Urinary bladder (tissue), 4 donors: ENCODE data around the gene LACRT. TPM values are rescaled to one million over a fixed set of nuclear protein-coding genes. Genes with fewer than 3 reads are reported as not detected.

Experiments
- DNase-seq: peaks from one replicate; pipeline ENCODE4 v3.0.0-alpha.2; 2015; ENCODE audit errors: extremely low spot score
- H3K27ac ChIP-seq: one replicate; pipeline ENCODE4 v1.5.1; 2013; ENCODE audit warnings: low read depth, mild to moderate bottlenecking, moderate library complexity
- H3K36me3 ChIP-seq: one replicate; pipeline ENCODE4 v1.6.1; 2013; ENCODE audit warnings: mild to moderate bottlenecking, moderate library complexity; ENCODE audit not compliant: insufficient read depth
- H3K4me1 ChIP-seq: one replicate; pipeline ENCODE4 v1.6.1; 2013; ENCODE audit warnings: mild to moderate bottlenecking, moderate library complexity; ENCODE audit not compliant: insufficient read depth
- H3K4me3 ChIP-seq: one replicate; pipeline ENCODE4 v1.5.1; 2013; ENCODE audit warnings: low read depth, low read length
- whole genome bisulfite sequencing: extraction: QIAGEN DNeasy Blood & Tissue Kit; methylation state at CpG from one replicate; pipeline ENCODE4 v1.1.7; 2013; 5-methylcytosine and 5-hydroxymethylcytosine counted together
- polyA plus RNA-seq: library from polyadenylated mRNA; stranded (reverse); fragments of 200-250 nt; gene quantifications from one replicate; pipeline ENCODE4 v1.2.3, GENCODE V29; 2013
- total RNA-seq: library from RNA; depleted of rRNA; stranded (reverse); fragments of >200 nt; gene quantifications from one replicate; pipeline ENCODE4 v1.2.3, GENCODE V29; 2014
- donor health status: healthy with polysubstance abuse.
- donor health status: healthy.

Gene LACRT
- total and polyA plus RNA-seq, 2 donors: not detected

DNA sequence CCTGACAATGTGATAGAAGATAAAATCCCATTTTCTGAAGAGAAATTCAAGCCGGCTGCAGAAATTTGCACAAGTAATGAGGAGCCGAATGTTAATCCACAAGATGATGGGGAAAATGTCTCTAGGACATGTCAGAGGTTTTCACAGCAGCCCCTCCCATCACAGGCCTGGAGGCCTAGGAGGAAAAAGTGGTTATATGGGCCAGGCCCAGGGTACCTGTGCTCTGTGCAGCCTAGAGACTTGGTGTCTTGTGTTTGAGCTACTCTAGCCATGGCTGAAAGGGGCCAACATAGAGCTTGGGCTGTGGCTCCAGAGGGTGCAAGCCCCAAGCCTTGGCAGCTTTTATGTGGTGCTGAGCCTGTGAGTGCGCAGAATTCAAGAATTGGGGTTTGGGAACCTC lies 7.4 kb downstream of the LACRT start:
- no peaks in the 10 kb centered on the region for H3K4me1 ChIP-seq
- no peak overlapping the region for H3K27ac ChIP-seq
- WGBS: 93% methylated on average over 3 of the region's 3 CpGs
- no peaks in the 10 kb centered on the region for H3K36me3 ChIP-seq
- no peak for DNase-seq
- no peak overlapping the region for H3K4me3 ChIP-seq

DNA sequence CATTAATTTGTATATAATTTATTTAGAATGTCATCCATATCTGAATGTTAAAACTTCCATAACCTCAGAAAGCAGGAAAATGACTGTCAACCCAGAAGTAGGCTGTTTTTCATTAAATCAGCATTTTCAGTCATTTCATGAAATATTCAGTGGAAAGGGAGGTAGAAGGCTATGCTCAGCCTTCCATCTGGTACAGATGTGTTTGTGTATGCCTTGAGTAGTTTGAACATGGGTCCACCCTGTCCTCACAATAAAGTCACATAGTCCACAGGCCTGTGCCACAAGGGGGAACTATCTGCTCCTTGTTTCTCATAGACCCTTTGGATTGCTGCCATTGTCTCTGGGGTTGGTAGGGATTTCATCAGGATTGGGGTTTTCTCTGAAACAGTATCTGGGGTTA lies 9.1 kb downstream of the LACRT start:
- H3K27ac ChIP-seq: no peak overlapping the region
- no peaks in the 10 kb centered on the region for H3K36me3 ChIP-seq
- DNase-seq: no peak
- no peak overlapping the region for H3K4me3 ChIP-seq
- no peaks in the 10 kb centered on the region for H3K4me1 ChIP-seq

DNA sequence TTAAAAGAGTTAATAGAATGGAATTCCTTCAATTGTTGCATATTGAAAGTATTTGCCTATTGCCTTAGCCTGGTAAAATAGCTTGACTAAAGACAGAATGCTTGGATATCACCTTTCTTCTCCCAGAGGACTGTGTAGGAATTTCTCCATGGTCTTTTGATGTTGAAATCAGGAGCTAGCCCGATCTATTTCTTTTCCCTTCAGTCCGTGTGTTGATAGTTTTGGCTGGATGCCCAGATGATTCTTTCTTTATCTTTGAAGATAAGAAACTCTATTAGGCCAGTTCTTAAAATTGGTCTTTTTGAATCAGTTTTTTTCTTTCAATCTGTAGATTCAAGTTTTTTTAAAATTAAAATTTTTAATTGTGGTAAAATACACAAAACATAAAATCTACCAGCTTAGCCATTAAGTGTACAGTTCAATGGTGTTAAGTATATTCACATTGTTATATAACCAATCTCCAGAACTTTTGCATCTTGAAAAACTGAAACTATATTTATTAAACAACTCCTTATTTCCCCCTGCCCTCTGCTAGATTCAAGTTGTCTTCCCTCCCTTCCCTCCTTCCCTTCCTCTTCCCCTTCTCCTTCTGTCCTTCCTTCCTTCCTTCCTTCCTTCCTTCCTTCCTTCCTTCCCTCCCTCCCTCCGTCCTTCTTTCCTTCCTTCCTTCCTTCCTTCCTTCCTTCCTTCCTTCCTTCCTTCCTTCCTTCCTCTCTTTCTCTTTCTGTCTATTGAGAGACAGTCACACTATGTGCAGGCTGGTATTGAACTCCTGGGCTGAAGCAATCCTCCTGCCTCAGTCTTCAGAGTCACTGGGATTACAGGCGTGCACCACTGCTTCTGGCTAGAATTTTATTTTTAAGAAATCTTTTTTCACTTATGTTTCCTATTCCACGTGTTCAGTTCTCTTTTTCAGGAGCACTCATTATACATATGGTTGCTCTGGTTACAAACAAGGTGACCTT lies 10.1 kb downstream of the LACRT start:
- H3K27ac ChIP-seq: no peak overlapping the region
- H3K36me3 ChIP-seq: no peaks in the 10 kb centered on the region
- H3K4me1 ChIP-seq: no peaks in the 10 kb centered on the region
- WGBS: 46% methylated on average over 5 of the region's 5 CpGs
- no peak for DNase-seq
- H3K4me3 ChIP-seq: no peak overlapping the region

DNA sequence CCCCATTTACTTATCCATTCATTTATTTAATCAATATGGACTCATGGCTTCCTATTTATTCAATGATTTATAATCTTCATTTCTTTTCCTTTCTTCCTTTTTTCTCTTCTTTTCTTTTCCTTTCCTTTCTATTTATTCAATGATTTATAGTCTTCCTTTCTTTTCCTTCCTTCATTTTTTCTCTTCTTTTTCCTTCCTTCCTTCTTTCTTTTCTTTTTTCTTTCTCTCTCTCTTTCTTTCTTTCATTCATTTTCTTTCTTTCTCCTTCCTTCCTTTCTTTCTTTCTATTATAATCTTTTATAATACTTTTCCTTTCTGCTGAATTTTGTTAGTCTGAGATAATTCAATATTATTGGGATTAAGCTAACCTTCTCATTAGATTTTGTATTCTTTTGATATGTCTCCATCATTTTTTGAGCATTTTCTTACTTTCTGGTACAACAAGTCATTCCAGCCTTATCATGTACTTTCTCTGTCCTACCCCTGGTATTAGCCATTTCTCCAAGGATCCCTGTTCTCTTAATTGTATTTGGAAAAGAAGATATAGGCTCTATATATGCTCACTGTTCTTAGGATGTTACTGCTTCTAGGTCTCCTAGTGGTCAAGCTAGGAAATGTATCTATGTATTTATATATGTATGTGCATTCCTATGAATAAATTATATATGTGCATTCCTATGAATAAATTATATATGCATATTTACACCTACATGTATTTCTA lies 12.1 kb downstream of the LACRT start:
- Histone ChIP-seq H3K27ac (no peak overlapping the region), H3K4me1 (no peaks in the 10 kb centered on the region), H3K36me3 (no peaks in the 10 kb centered on the region), H3K4me3 (no peak overlapping the region)
- no peak for DNase-seq

DNA sequence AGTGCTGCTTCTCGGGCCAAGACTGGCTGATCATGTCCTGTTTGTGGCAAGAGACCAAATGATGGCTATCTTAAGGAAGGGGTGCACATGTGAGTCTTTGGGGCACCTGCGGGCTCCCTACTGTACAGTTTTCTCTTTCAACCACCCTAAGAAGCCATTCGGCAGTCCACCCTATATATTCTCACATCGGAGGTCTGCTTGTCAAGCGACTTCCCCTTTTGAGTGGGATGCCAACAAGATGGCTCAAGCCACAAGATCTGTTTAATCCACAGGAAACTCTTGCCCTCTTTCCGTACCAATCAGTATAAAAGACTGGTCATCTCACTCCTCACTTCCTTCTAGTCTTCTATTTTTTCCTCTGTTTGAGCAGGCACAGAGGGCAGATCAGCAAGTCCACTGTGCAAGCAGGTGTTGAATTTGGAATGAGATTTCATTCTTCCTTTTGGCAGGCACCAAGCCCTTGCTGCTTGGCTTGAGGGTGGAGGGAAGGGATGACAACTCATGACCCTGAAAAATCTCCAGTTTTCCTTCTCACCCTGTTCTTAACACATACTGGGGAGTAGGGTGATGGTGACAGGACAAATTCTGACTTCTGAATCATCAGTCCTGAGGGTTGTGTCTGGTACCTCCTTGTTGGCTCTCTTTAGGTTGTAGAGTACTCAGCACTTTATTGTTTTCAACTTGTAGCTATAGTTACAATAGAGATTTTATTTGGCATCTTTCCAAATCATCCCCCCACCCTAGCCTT lies 17.6 kb downstream of the LACRT start:
- WGBS: 67% methylated on average over 6 of the region's 6 CpGs
- no peaks in the 10 kb centered on the region for H3K36me3 ChIP-seq
- no peak for DNase-seq
- H3K4me1 ChIP-seq: no peaks in the 10 kb centered on the region
- no peak overlapping the region for H3K4me3 ChIP-seq
- H3K27ac ChIP-seq: no peak overlapping the region

DNA sequence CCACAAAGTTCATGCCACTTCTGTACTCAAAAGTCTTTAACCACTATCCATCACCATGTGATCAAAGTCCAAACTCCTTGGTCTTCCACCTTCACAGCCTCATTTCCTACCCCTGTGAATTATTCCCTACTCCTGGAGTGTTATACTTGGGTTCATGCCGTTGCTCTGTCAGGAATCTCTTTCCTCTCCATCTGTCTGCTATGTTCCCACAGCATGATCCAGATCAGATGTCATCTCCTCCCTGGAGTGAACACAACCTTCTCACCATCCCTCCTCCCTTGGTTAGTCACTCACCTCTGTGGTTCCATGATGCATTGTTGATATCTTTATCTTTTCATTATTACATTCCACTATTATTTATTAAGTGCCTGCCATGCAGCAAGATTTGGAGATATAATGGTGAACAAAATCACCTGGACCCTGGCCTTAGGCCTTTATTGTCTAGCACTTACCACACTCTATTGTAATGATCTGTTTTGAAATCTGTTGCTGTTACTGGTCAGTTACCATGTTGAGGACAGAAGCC lies 22.4 kb downstream of the LACRT start:
- DNase-seq: no peak
- WGBS: 77% methylated on average over 1 of the region's 1 CpG
- H3K4me1 ChIP-seq: no peaks in the 10 kb centered on the region
- H3K4me3 ChIP-seq: no peak overlapping the region
- no peaks in the 10 kb centered on the region for H3K36me3 ChIP-seq
- H3K27ac ChIP-seq: no peak overlapping the region

DNA sequence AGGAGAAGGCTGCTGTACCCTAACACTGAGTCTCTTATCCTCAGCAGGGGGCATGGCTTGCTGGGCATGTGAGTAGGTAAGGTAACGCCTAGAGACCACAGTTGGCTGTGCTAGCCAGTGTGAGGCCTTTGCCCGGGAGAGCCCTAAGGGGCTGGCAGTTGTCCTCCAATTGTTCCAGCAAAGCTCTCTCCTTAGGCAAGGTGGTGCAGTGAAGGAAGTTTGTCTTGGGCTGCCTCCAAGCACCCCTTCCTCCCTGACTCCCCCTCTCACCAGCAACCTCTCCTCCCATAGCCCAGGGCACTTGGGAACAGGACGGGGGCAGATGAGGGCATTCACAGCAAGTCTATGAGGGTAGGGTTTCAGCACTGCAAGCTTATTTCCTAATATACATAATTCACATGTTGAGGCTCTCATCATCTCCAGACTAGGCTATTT lies 23.0 kb downstream of the LACRT start:
- H3K4me1 ChIP-seq: no peaks in the 10 kb centered on the region
- no peak for DNase-seq
- no peak overlapping the region for H3K4me3 ChIP-seq
- WGBS: 78% methylated on average over 3 of the region's 3 CpGs
- H3K27ac ChIP-seq: no peak overlapping the region
- H3K36me3 ChIP-seq: no peaks in the 10 kb centered on the region

DNA sequence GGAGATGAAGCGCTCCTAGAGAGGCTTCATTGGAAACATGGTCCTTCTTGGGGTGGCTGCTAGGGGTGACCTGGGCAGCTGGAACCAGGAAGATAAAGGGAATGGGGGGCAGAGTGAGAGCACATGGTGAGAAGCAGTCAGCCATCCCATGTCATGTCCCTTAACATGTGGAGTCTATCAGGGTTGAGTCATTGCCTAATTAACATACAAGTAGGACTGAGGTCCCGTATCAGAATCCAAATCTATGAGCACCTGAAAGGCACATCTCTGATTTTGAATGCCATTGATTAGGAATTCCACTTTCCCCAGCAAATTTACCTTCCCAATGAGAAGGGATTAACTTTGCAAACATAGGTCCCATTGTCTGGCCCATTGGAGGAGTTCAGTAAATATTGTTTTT lies 25.9 kb downstream of the LACRT start:
- H3K4me1 ChIP-seq: no peaks in the 10 kb centered on the region
- no peak overlapping the region for H3K27ac ChIP-seq
- no peaks in the 10 kb centered on the region for H3K36me3 ChIP-seq
- no peak overlapping the region for H3K4me3 ChIP-seq
- 86% methylated on average over 2 of the region's 2 CpGs for WGBS
- no peak for DNase-seq

DNA sequence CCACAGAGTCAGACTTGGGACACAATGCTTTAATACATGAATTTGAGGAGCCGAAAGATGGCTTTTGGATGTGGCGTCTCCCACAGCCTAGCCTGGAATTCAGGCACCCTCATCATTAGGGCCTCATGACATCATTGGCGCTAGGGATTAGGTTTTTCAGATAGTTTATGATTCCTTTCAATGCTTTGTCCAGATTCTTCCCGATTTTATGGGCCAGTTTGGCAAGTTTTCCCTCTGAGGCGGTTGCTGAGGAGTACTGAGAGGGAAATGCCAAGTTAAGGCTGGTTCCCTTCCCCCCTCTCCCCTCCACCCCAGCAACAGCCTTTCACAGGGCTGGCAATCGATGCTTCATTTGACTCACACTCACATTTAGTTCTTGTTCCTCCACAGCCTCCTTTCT lies 26.5 kb downstream of the LACRT start:
- Histone ChIP-seq H3K4me3 (no peak overlapping the region), H3K36me3 (no peaks in the 10 kb centered on the region), H3K27ac (no peak overlapping the region), H3K4me1 (no peaks in the 10 kb centered on the region)
- no peak for DNase-seq
- 56% methylated on average over 6 of the region's 6 CpGs for WGBS

DNA sequence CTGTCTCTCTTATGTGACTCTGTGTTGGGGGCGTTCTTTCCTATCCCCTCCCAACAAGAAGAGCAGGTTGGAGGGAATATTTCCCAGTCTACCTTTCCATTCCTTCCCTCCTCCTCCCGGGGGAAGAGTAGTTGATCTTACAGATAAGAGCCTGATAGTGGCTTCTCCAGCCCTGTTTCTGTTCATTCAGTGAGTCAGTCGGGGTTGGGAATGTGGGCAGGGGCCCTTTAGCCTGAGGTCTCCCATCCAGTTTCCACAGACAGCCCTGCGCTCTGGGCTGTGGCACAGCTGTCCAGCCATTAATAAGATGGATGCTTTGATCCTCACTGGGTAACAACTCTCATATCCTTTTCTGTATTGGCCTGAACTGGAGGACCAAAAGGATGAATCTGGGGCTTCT lies 28.1 kb downstream of the LACRT start:
- Histone ChIP-seq H3K4me1 (no peaks in the 10 kb centered on the region), H3K36me3 (no peaks in the 10 kb centered on the region), H3K27ac (no peak overlapping the region), H3K4me3 (no peak overlapping the region)
- DNase-seq: no peak
- WGBS: 53% methylated on average over 4 of the region's 4 CpGs

DNA sequence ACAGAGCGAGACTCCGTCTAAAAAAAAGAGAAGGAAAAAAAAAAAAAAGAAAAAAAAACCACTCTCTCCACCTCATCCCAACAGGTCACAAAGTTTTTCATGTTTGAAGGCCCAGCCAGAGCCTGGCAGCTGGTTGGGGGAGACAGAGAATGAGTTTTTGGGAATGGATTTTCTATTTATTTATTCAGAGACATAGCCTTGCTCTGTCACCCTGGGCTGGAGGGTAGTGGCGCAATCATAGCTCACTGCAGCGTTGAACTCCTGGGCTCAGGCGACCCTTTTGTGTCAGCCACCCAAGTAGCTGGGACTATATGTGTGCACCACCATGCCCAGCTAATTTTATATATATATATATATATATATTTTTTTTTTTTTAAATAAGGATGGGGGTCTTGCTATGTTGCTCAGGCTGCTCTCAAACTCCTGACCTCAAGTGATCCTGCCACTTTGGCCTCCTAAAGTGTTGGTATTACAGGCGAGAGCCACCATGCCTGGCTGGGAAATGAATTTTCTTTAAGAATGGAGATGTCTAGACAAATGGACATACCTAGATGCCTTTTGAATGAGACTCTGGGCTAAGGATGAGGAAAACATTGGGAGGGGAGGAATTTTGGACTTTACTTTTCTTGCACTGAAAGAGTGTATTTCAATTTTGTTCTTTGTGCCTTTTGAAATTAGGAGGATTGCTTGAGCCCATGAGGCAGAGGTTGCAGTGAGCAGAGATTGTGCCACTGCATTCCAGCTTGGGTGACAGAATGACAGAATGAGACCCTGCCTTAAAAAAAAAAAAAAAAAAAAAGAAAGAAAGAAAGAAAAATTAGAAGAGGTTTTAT lies 29.3 kb downstream of the LACRT start:
- Histone ChIP-seq H3K4me3 (no peak overlapping the region), H3K27ac (no peak overlapping the region), H3K4me1 (no peaks in the 10 kb centered on the region), H3K36me3 (no peaks in the 10 kb centered on the region)
- 97% methylated on average over 6 of the region's 6 CpGs for WGBS
- DNase-seq: no peak

DNA sequence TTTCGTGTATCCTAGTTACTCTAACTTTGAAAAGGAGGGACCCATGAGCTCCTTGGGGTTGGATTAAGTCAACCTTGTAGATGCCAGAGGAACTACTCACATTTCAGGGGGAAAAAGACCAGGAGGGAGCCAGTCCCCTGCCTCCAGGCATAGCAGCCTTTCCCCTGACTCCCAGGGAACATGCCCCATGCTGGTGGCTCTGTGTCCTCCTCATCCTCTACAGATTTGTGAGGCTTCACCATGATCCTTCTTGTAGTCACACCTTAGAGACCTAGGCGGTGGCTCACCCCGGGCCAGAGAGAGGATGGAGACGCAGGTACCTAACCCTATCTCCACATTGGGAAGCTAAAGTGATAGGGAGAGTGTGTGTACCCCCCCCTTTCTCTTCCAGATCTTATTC lies 30.3 kb downstream of the LACRT start:
- no peak overlapping the region for H3K27ac ChIP-seq
- no peaks in the 10 kb centered on the region for H3K4me1 ChIP-seq
- no peak overlapping the region for H3K4me3 ChIP-seq
- no peak for DNase-seq
- no peaks in the 10 kb centered on the region for H3K36me3 ChIP-seq
- 91% methylated on average over 4 of the region's 4 CpGs for WGBS

DNA sequence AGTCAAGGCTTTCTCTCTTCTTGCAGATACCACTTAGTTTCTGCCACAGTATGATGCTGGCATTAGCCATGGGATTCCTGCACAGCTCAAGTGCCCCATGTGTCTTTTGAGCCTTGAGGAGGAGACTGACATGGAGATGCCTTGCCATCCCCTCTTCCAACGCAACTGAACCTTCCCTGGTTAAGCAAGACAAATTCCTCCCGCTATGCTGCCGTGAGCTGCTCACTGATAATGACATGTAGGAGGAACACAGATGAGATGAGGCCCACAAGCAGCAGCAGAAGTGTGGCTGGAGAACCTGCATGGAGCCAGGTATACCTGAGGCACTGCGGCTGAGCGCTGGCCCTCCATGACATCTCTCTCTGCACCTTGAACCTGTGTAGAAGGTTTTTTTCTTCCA lies 30.8 kb downstream of the LACRT start:
- WGBS: 92% methylated on average over 5 of the region's 5 CpGs
- Histone ChIP-seq H3K4me3 (no peak overlapping the region), H3K4me1 (no peaks in the 10 kb centered on the region), H3K36me3 (no peaks in the 10 kb centered on the region), H3K27ac (no peak overlapping the region)
- no peak for DNase-seq
